HG03432 (cell line): ENCODE measurements around the gene SOX18.
A peak's percentile ranks its signal among the peaks of the same experiment; 100 is the strongest.

Experiments
- ATAC-seq: cut with Tn5 transposase; IDR thresholded peaks from one replicate; pipeline ENCODE4 v1.9.1; 2021; ENCODE audit warnings: mild to moderate bottlenecking, moderate library complexity; ENCODE audit not compliant: unreplicated experiment

The SOX18 gene

GRCh38 chr20:64069209-64069613 is 19.8 kb upstream of the SOX18 start:
- no peak for ATAC-seq

DNA sequence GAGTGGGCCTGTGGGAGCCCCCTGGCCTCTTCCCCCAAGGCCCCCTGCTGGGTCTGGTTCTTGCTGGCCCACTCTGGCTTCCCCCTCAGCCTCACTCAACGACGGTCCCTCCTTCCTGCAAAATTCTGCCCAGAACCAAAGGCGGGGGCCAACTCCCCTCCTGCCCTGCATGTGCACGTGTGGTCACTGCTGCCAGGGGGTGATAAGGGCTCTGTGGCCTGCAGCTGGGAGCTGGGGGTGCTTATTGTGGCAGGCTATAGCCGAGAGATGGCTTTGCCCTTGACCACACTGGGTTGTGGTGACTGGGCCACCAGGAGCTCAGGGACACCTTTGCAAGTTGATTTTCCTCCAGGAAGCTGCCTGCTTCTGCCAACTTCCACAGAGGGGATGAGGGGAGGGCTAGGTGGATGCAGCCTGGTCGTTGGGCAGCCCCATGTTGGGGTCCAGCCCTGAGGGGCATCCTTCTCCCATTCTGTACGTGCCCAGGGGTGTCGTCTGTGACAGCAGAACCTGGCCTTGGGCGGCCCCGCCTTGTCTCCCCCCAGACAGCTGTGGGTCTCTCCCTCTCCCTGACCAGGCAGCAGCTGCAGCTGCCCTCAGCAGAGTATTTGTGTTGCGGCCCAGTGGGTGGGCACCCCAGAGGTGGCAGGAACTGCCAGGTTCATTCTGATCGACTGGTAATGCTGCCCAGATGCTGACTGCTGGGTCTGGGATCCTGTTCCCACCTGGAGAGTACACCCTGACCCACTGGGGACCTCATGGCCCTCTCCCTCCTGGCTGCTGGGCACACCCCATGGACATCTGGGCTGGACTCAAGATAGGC is 19.2 kb upstream of the SOX18 start:
- no peak for ATAC-seq

GRCh38 chr20:64067733-64068307 is 18.4 kb upstream of the SOX18 start:
- no peak for ATAC-seq

GRCh38 chr20:64067005-64067632 is 17.7 kb upstream of the SOX18 start:
- no peak for ATAC-seq

GRCh38 chr20:64065974-64066343 is 16.5 kb upstream of the SOX18 start:
- no peak for ATAC-seq

DNA sequence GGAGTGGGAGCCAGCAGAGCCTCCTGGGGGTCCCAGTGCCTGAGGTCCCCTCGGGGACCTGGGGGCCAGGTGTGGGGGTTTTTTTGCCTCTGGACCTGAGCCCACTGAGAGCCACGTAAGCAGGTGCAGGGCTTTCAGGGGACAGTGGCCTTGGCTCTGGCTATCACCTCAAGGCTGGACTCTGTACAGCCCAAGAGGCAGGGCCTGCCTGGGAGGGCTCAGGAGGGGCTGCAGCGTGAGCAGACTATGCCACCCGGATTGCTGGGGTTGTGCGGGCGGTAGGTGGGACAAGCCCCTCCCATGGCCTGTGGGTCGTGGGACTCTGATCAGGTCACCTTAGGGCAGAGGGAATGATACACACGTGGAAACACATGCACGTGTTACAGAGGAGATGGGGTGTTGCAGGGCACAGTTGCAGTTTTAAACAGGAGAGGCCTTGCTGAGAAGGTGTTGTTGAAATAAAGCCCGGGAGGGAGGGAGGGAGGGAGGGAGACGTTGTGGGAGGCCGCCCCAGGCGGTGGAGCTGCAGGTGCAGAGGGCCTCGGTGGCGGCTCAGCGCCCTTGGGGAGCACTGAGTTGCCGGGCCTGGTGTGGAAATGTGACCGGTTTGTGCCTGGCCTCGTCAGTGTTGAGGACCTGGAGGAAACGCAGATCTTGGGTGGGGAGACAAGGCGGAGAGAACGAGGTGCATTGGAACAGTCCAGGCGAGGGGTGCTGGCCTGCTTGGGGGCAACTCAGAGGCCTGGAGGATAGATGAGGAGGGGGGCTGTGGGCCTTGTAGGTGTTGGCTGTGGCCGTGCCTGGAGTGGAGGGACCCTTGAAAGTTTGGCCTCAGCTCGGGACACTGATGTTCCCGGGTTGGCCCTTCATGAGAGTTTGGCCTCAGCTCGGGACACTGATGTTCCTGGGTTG is 15.9 kb upstream of the SOX18 start:
- ATAC-seq = no peak

GRCh38 chr20:64064145-64064698 is 14.8 kb upstream of the SOX18 start:
- ATAC-seq = no peak

DNA sequence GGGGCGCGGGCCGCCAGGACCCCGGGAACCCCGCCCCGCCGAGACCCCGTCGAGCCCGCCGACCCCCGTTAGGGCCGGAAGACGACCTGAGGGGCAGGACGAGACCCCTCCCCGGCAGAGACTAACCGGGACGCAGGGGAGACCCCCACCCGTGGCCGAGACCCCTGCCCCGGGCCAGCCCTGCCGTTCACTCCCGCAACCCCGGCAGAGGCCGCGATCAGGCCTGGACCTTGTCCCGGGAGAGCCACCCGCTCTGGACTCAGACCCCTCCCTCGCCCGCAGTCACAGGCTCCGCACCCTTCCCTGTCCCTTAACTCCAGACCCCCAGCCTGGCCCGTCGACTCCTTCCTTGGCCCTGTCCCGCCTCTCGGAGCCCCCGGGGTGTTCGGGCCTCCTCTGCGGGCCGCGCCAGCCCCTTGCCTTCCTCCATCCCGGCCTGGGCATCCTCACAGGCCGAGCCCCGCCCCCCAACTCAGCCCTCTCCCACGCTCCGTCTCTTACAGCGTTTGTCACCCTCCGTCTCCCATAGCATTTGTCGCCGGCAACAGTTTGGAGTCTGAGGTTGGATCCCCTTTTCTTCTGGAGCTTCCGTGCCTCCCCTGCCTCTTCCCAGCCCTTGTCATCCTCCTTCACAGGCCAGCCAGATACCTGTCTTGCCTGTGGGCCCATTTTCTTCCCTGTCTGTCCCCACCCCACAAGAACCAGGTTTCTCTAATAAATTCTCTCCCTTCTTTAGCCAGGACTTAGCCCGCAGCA is 14.1 kb upstream of the SOX18 start:
- no peak for ATAC-seq

DNA sequence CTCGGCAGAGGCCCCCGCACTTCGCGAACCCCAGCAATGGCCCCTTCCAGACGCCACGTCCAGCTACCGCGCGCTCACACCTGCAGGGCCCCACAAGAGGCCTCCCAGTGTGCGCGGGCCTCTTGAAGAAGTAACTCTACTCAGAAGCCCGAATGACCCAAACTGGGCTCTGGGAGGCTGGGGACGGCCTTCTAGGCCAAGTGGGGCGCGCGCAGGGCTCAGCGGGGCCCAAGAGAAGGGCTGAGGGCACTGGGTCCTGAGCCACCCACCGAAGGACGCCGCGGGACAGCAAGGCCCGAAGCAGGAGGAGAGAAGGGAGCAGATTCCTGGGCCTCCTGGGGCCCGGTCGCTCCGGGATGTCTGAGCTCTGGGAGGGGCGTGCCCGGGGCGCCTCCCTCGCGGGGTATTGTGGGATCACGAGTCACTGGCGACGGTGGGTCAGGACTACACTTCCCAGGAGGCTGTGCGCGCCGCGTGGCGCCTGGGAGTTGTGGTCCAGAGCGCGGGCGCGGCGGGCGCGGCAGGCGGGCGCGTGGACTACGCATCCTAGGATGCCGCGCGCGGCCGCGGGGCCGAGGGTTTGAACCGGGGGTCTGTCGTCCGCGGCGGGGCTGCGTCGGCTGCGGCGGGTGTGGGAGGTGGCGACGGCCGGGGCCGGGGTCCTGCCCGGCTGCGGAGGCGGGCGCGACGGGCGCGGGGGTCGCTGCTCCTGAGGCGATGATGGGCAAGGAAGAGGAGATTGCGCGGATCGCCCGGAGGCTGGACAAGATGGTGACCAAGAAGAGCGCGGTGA is 13.4 kb upstream of the SOX18 start, which contains the start of gene TCEA2:
TCEA2 (plus strand) TSS at position 603 of the 793 bp plus-strand sequence; CDS start at position 718, 115 bp downstream.
- ATAC-seq = peak; percentile 79

- no peak for ATAC-seq
These were observed 12.8 kb upstream of the SOX18 start for GRCh38 chr20:64062276-64062595.

GRCh38 chr20:64058536-64058935 is 9.1 kb upstream of the SOX18 start:
- ATAC-seq = no peak

GRCh38 chr20:64057628-64058498 is 8.4 kb upstream of the SOX18 start:
- ATAC-seq = peak; percentile 57

- ATAC-seq = peak; percentile 21
These were observed 7.6 kb upstream of the SOX18 start for GRCh38 chr20:64056889-64057627.

GRCh38 chr20:64056639-64056888 is 7.1 kb upstream of the SOX18 start:
- ATAC-seq = no peak

- no peak for ATAC-seq
These were observed 6.6 kb upstream of the SOX18 start for GRCh38 chr20:64055893-64056638.

DNA sequence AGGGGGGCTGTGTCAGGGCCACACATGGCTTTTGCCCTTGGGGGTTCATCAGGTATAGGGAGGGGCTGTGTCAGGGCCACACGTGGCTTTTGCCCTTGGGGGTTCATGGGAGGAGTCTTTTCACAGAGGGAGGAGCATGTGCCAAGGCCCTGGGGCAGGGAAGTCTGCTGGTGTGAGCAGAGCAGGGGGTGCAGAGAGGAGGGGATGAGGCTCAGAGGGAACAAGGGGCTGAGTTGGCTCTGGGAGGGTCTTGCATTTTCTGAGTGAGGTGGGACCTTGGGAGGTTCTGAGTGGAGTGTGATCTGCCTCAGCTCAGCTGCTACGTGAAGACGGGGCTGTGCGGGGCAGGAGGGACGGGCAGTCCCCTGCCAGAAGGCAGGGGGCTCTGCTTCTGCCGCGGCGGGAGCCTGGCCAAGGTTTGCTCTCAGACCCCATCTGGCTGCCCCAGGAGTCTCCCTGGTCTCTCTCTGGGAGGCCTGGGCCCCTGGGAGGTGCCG is 6.0 kb upstream of the SOX18 start:
- ATAC-seq = no peak
